IMR-90 (cell line): Measurements from ENCODE around the gene NET1. TPM values are rescaled to one million over a fixed set of nuclear protein-coding genes. Genes with fewer than 3 reads are reported as not detected.

Source experiments
- ATAC-seq: fragments of 200-7000 bp; cut with Tn5 transposase; 2 replicates; pipeline ENCODE4 v1.9.1; 2020; ENCODE audit warnings: low read depth, mild to moderate bottlenecking, moderate library complexity
- BruUV-seq: library from RNA; stranded (reverse); fragments of 400-500 nt; replicated peaks from 2 replicates; lab custom pipeline; 2021; lab: Mats Ljungman, UMichigan
- CTCF ChIA-PET: fragments of 300-600 bp; formaldehyde crosslinking; extraction: SDS; loops from one replicate; lab custom pipeline; 2021; ENCODE audit warnings: antibody characterized with exemption; lab: Yijun Ruan, JAX
- POLR2A ChIA-PET: fragments of 300-600 bp; sonication (Branson Sonifier 250); formaldehyde crosslinking; loops from one replicate; lab custom pipeline; 2022; ENCODE audit warnings: antibody characterized with exemption; ENCODE audit not compliant: unreplicated experiment; lab: Charles Lee
- DNase-seq: peaks from one replicate; pipeline ENCODE4 v3.0.0; 2013
- H2AFZ ChIP-seq: replicated peaks from 2 replicates; pipeline ENCODE3; 2013; ENCODE audit warnings: low read length, mild to moderate bottlenecking; ENCODE audit not compliant: poor library complexity
- H2AK5ac ChIP-seq: 2 replicates; pipeline ENCODE4 v1.6.1; 2013; ENCODE audit warnings: low read depth, low read length, inconsistent platforms
- H2AK9ac ChIP-seq: replicated peaks from 2 replicates; pipeline ENCODE3; 2013; ENCODE audit warnings: mild to moderate bottlenecking, low read depth, low read length, moderate library complexity; ENCODE audit not compliant: poor library complexity
- H2BK120ac ChIP-seq: 2 replicates; pipeline ENCODE4 v1.6.1; 2013; ENCODE audit warnings: low read depth, low read length, inconsistent platforms
- H2BK15ac ChIP-seq: 3 replicates; pipeline ENCODE4 v1.6.1; 2013; ENCODE audit warnings: low read depth, low read length, inconsistent platforms
- H2BK20ac ChIP-seq: 2 replicates; pipeline ENCODE4 v1.6.1; 2013; ENCODE audit warnings: low read depth, mild to moderate bottlenecking, inconsistent platforms, low read length, moderate library complexity
- H2BK5ac ChIP-seq: 2 replicates; pipeline ENCODE4 v1.6.1; 2013; ENCODE audit warnings: mild to moderate bottlenecking, low read depth, low read length, inconsistent platforms; ENCODE audit not compliant: poor library complexity, severe bottlenecking
- H3K14ac ChIP-seq: replicated peaks from 2 replicates; pipeline ENCODE4 v1.6.1; 2013; ENCODE audit warnings: low read depth, low read length, inconsistent platforms
- H3K18ac ChIP-seq: 2 replicates; pipeline ENCODE4 v1.6.1; 2013; ENCODE audit warnings: low read depth, low read length, control low read depth
- H3K23ac ChIP-seq: 2 replicates; pipeline ENCODE4 v1.6.1; 2013; ENCODE audit warnings: low read depth, low read length, inconsistent platforms
- H3K27ac ChIP-seq: 2 replicates; pipeline ENCODE4 v1.5.1; 2013; ENCODE audit warnings: mild to moderate bottlenecking, control low read depth, low read length; ENCODE audit not compliant: insufficient read depth
- H3K27me3 ChIP-seq: 2 replicates; pipeline ENCODE4 v1.6.1; 2013; ENCODE audit warnings: low read length; ENCODE audit not compliant: control insufficient read depth, insufficient read depth
- H3K36me3 ChIP-seq: 2 replicates; pipeline ENCODE4 v1.6.1; 2013; ENCODE audit warnings: low read length, mixed read lengths; ENCODE audit not compliant: control insufficient read depth, insufficient read depth
- H3K4ac ChIP-seq: 2 replicates; pipeline ENCODE4 v1.6.1; 2013; ENCODE audit warnings: low read depth, low read length, inconsistent platforms
- H3K4me1 ChIP-seq: 2 replicates; pipeline ENCODE4 v1.6.1; 2013; ENCODE audit warnings: low read length, mixed read lengths; ENCODE audit not compliant: control insufficient read depth, insufficient read depth
- H3K4me2 ChIP-seq: 2 replicates; pipeline ENCODE4 v1.6.1; 2013; ENCODE audit warnings: low read depth, mild to moderate bottlenecking, control low read depth, low read length, moderate library complexity
- H3K4me3 ChIP-seq: 2 replicates; pipeline ENCODE4 v1.5.1; 2013; ENCODE audit warnings: low read depth, mild to moderate bottlenecking, control low read depth, low read length, moderate library complexity; ENCODE audit not compliant: insufficient read depth
- H3K56ac ChIP-seq: 2 replicates; pipeline ENCODE4 v1.6.1; 2013; ENCODE audit warnings: low read length, inconsistent platforms; ENCODE audit not compliant: insufficient read depth; ENCODE audit errors: extremely low read depth
- H3K79me1 ChIP-seq, 2 experiments: 2 replicates each; pipeline ENCODE4 v1.6.1; 2013; ENCODE audit warnings: low read length in 2 of 2, inconsistent platforms in 1 of 2, low read depth in 1 of 2
- H3K9ac ChIP-seq: 2 replicates; pipeline ENCODE4 v1.6.1; 2013; ENCODE audit warnings: low read depth, low read length, control low read depth
- H3K9me1 ChIP-seq: 2 replicates; pipeline ENCODE4 v1.6.1; 2013; ENCODE audit warnings: low read length, inconsistent platforms; ENCODE audit not compliant: insufficient read depth
- H3K9me3 ChIP-seq: 2 replicates; pipeline ENCODE4 v1.6.1; 2013; ENCODE audit warnings: low read length; ENCODE audit not compliant: control insufficient read depth, insufficient read depth
- H4K20me1 ChIP-seq: 2 replicates; pipeline ENCODE4 v1.6.1; 2013; ENCODE audit warnings: low read length, inconsistent platforms; ENCODE audit not compliant: insufficient read depth
- H4K5ac ChIP-seq: 2 replicates; pipeline ENCODE4 v1.6.1; 2013; ENCODE audit warnings: mild to moderate bottlenecking, low read depth, low read length, control low read depth
- H4K8ac ChIP-seq, 2 experiments: 2 replicates each; pipeline ENCODE4 v1.6.1; 2013; ENCODE audit warnings: low read depth in 2 of 2, low read length in 2 of 2, control low read depth in 1 of 2, inconsistent platforms in 1 of 2
- H4K91ac ChIP-seq: 2 replicates; pipeline ENCODE4 v1.6.1; 2013; ENCODE audit warnings: low read depth, low read length, inconsistent platforms; ENCODE audit not compliant: insufficient read depth
- NFE2L2 ChIP-seq: fragments of 150-350 bp; IDR thresholded peaks from 2 replicates; pipeline ENCODE4 v1.6.1; 2016; ENCODE audit warnings: low read depth, mild to moderate bottlenecking, low read length
- RCOR1 ChIP-seq: IDR thresholded peaks from 2 replicates; pipeline ENCODE4 v1.6.1; 2012; ENCODE audit warnings: mild to moderate bottlenecking, low read length, improper control_type of control experiment; ENCODE audit not compliant: insufficient replicate concordance
- WGBS, 2 experiments: methylation state at CpG; one replicate each; pipeline versions ENCODE4 v1.1.5 to v1.1.7; 2013; ENCODE audit warnings: missing lambda C conversion rate in 2 of 2; ENCODE audit not compliant: insufficient read length in 1 of 2; ENCODE audit errors: extremely low coverage in 2 of 2; 5-methylcytosine and 5-hydroxymethylcytosine counted together
- dilution Hi-C: fragments of 300-500 bp; cut with HindIII; formaldehyde crosslinking; loops from one replicate; pipeline ENCODE4 v1.14.3; 2018; ENCODE audit warnings: low sequenced_read_pairs; ENCODE audit not compliant: unreplicated experiment
- in situ Hi-C: fragments of 300-500 bp; cut with MboI; formaldehyde crosslinking; loops from 3 replicates; pipeline ENCODE4 v1.14.3; 2019; ENCODE audit warnings: low sequenced_read_pairs, inconsistent platforms, mixed read lengths
- intact Hi-C: fragments of 100-400 bp; cut with micrococcal nuclease; formaldehyde crosslinking; loops from 2 replicates; pipeline ENCODE4 v1.10.0; 2022
- polyA plus RNA-seq, 3 experiments: library from polyadenylated mRNA; depleted of rRNA; stranded (reverse); fragments of >200 nt; gene quantifications; 2 replicates each; pipeline ENCODE4 v1.2.3, GENCODE V29; 2012; ENCODE audit warnings: low replicate concordance in 1 of 3
- total RNA-seq: library from RNA; depleted of rRNA; stranded (reverse); fragments of >200 nt; gene quantifications from 2 replicates; pipeline ENCODE4 v1.2.3, GENCODE V29; 2012

The NET1 gene
- total and polyA plus RNA-seq, 2 of the 4 experiments (the other 2 are of a cell fraction), result 20.0 to 54.7 TPM

DNA sequence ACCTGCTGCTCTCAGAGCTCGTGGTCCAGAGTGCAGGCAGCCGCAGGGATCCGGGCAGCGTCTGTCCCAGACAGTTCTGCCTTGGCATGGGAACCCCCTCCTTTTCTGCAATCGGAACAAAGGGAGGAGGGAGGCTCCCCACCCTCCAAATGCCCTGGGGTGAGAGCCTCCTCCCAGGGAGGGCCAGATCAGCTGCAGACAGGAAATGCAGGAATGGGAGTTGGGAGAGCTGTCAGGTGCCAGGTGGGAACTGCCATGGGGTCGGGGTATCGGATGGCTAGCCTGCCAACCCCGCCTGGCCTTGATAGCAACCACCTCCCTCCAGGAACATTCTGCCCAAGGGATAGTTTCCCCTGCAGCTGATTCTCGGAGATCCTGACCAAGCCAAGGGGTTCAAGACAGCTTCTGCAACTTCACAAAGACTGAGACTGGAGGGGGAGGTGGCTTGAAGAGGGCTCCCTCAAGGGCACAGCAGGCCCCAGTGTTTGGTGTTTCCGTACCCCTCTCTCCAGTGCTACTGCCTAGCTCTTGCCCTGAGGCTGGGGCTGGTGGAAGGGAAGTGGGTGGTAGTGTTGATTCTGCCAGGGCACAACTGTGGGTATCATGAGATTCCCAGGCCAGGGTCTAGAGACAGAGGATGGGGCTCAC lies 87.3 kb downstream of the NET1 start, which contains the start of gene CALML5:
Gene CALML5 (minus strand): TSS at position 78 of the 648 bp plus-strand sequence. CDS start 132 bp downstream, outside the sequence.
- H3K4me2 ChIP-seq, result no peak within 1 kb of the TSS
- no peak within 1 kb of the TSS for H2BK20ac ChIP-seq
- H2BK120ac ChIP-seq, result no peak within 1 kb of the TSS
- H3K18ac ChIP-seq, result no peak within 1 kb of the TSS
- H3K9me3 ChIP-seq, result no peaks in the 10 kb centered on the region
- H3K4me3 ChIP-seq, result no peak within 1 kb of the TSS
- CTCF ChIA-PET, result interaction anchor here (1.8 kb wide), 1 partner anchor 21 kb away, joined by 4 read pairs; no protein-coding TSS in a partner anchor
- no peak within 1 kb of the TSS for H4K91ac ChIP-seq
- H3K9ac ChIP-seq, result no peak within 1 kb of the TSS
- DNase-seq (no peak), ATAC-seq (no peak)
- H3K56ac ChIP-seq, result no peak within 1 kb of the TSS
- BruUV-seq, result no TSS peak
- H2BK5ac ChIP-seq, result no peak within 1 kb of the TSS
- in situ Hi-C loops (no loop called here), intact Hi-C loops (no loop called here), dilution Hi-C loops (no loop called here)
- peak within 1 kb of the TSS; percentile 33 for H2AFZ ChIP-seq
- H2AK9ac ChIP-seq, result peak within 1 kb of the TSS; percentile 16
- H4K20me1 ChIP-seq, result no peaks in the 10 kb centered on the region
- H3K79me1 ChIP-seq, result no peaks in the 10 kb centered on the region
- no peak within 1 kb of the TSS for H2AK5ac ChIP-seq
- no peak within 1 kb of the TSS for H3K23ac ChIP-seq
- H3K4me1 ChIP-seq, result no peaks in the 10 kb centered on the region
- H4K5ac ChIP-seq, result no peak within 1 kb of the TSS
- no peaks in the 10 kb centered on the region for H3K36me3 ChIP-seq
- no peak for TF ChIP-seq RCOR1
- no peak for TF ChIP-seq NFE2L2
- POLR2A ChIA-PET, result no interaction called here
- H3K27me3 ChIP-seq, result peaks cover 43% of the 10 kb centered on the region
- H3K4ac ChIP-seq, result no peak within 1 kb of the TSS
- no peak within 1 kb of the TSS for H2BK15ac ChIP-seq
- no CpG with 5 or more reads among the region's 10 CpGs for WGBS, 2 experiments
- H3K27ac ChIP-seq, result no peak within 1 kb of the TSS
- peaks cover 13% of the 10 kb centered on the region; the same call in 1 of the 2 replicates for H3K9me1 ChIP-seq
- no peak within 1 kb of the TSS for H3K14ac ChIP-seq
- H4K8ac ChIP-seq, result no peak within 1 kb of the TSS
